GM12878 (cell line): ENCODE data around the gene TMCC3. TPM values are rescaled to one million over a fixed set of nuclear protein-coding genes. Genes with fewer than 3 reads are reported as not detected.

Experiments used
- ATAC-seq: fragments of 200-7000 bp; cut with Tn5 transposase; 3 replicates; pipeline ENCODE4 v1.9.1; 2020; ENCODE audit warnings: mild to moderate bottlenecking, moderate library complexity
- BruUV-seq: library from RNA; stranded (reverse); fragments of 400-500 nt; replicated peaks from 2 replicates; lab custom pipeline; 2021; lab: Mats Ljungman, UMichigan
- CTCF ChIA-PET: fragments of 300-600 bp; sonication (Branson Sonifier 250); formaldehyde crosslinking; extraction: SDS; loops from one replicate; lab custom pipeline; 2021; ENCODE audit warnings: inconsistent platforms; lab: Yijun Ruan, JAX
- POLR2A ChIA-PET: fragments of 350-600 bp; formaldehyde crosslinking; extraction: SDS; loops from one replicate; lab custom pipeline; 2021; ENCODE audit warnings: inconsistent platforms; lab: Charles Lee
- RAD21 ChIA-PET: fragments of 300-600 bp; sonication (Branson Sonifier 250); formaldehyde crosslinking; loops from one replicate; lab custom pipeline; 2023; ENCODE audit warnings: antibody characterized with exemption; ENCODE audit not compliant: unreplicated experiment; lab: Charles Lee
- SMC1A ChIA-PET: fragments of 300-600 bp; sonication (Branson Sonifier 250); formaldehyde crosslinking; loops from one replicate; lab custom pipeline; 2023; ENCODE audit not compliant: unreplicated experiment, uncharacterized antibody; lab: Charles Lee
- DNase-seq: peaks from one replicate; pipeline ENCODE4 v3.0.0-alpha.2; 2011; ENCODE audit warnings: low read depth, low spot score
- FAIRE-seq: peaks from 3 replicates; lab custom pipeline; 2011; peaks lifted over from hg19 to GRCh38; lab: Jason Lieb, UNC
- H2AFZ ChIP-seq: 2 replicates; pipeline ENCODE4 v1.6.0; 2011; ENCODE audit warnings: low read depth, low read length, control low read depth; ENCODE audit not compliant: control insufficient read depth
- H3K27ac ChIP-seq: 2 replicates; pipeline ENCODE4 v1.5.1; 2011; ENCODE audit warnings: control low read depth; ENCODE audit not compliant: control insufficient read depth, insufficient read depth
- H3K27me3 ChIP-seq, 2 experiments: replicated peaks in 1 of 2; 2 replicates each; pipeline versions ENCODE4 v1.6.0 to v1.6.1; 2011; ENCODE audit warnings: low read length in 1 of 2; ENCODE audit not compliant: control insufficient read depth in 2 of 2, insufficient read depth in 2 of 2
- H3K36me3 ChIP-seq, 2 experiments: 2 replicates each; pipeline ENCODE4 v1.5.1; 2011; ENCODE audit warnings: low read length in 1 of 2; ENCODE audit not compliant: control insufficient read depth in 2 of 2, insufficient read depth in 2 of 2
- H3K4me1 ChIP-seq: 2 replicates; pipeline ENCODE4 v1.6.1; 2011; ENCODE audit warnings: mild to moderate bottlenecking, low read length, moderate library complexity, mixed read lengths; ENCODE audit not compliant: control insufficient read depth, insufficient read depth
- H3K4me2 ChIP-seq: 2 replicates; pipeline ENCODE4 v1.6.0; 2011; ENCODE audit warnings: control low read depth; ENCODE audit not compliant: control insufficient read depth, insufficient read depth
- H3K4me3 ChIP-seq: fragments of 200-600 bp; sonication (generic); 2 replicates; pipeline ENCODE4 v1.5.1; 2016
- H3K79me2 ChIP-seq: 2 replicates; pipeline ENCODE4 v1.6.0; 2011; ENCODE audit warnings: low read length; ENCODE audit not compliant: control insufficient read depth, insufficient read depth
- H3K9ac ChIP-seq: 2 replicates; pipeline ENCODE4 v1.8.0; 2011; ENCODE audit warnings: low read length, control low read depth, mixed read lengths; ENCODE audit not compliant: control insufficient read depth, insufficient read depth
- H3K9me3 ChIP-seq: replicated peaks from 3 replicates; pipeline ENCODE4 v1.5.1; 2011; ENCODE audit warnings: mild to moderate bottlenecking, low read length; ENCODE audit not compliant: control insufficient read depth, insufficient read depth
- H4K20me1 ChIP-seq: 2 replicates; pipeline ENCODE4 v1.6.0; 2011; ENCODE audit not compliant: control insufficient read depth, insufficient read depth
- ASH2L ChIP-seq: fragments of 300-600, 200-600 bp; sonication (generic); IDR thresholded peaks from 2 replicates; pipeline ENCODE4 v1.6.1; 2017; ENCODE audit warnings: low read depth, mild to moderate bottlenecking, borderline replicate concordance
- ATF2 ChIP-seq: IDR thresholded peaks from 2 replicates; pipeline ENCODE4 v1.6.1; 2012; ENCODE audit warnings: low read length, inconsistent platforms
- CEBPB ChIP-seq, 2 experiments: fragments of 150-350 bp in 1 of 2; IDR thresholded peaks; 2 replicates each; pipeline ENCODE4 v1.6.1; 2012 to 2014; ENCODE audit warnings: low read depth in 2 of 2, low read length in 2 of 2, borderline replicate concordance in 1 of 2, inconsistent platforms in 1 of 2
- CREM ChIP-seq: IDR thresholded peaks from 2 replicates; pipeline ENCODE4 v1.6.1; 2014; ENCODE audit warnings: antibody characterized with exemption, low read depth
- E2F8 ChIP-seq: fragments of 450-650 bp; IDR thresholded peaks from 2 replicates; pipeline ENCODE4 v1.6.1; 2018; ENCODE audit warnings: mild to moderate bottlenecking, low read depth, moderate library complexity; ENCODE audit not compliant: partially characterized antibody
- ETV6 ChIP-seq, 2 experiments: fragments of 450-650 bp in 1 of 2; IDR thresholded peaks in 1 of 2; conservative IDR thresholded peaks in 1 of 2; 2 replicates each; pipeline ENCODE4 v1.6.1; 2014; ENCODE audit warnings: antibody characterized with exemption in 1 of 2, borderline replicate concordance in 1 of 2, low read depth in 1 of 2, mild to moderate bottlenecking in 1 of 2, moderate library complexity in 1 of 2
- KDM1A ChIP-seq: fragments of 200-600 bp; sonication (generic); IDR thresholded peaks from 2 replicates; pipeline ENCODE4 v1.6.1; 2016; ENCODE audit warnings: borderline replicate concordance
- MTA2 ChIP-seq: fragments of 450-650 bp; IDR thresholded peaks from 2 replicates; pipeline ENCODE4 v1.6.1; 2016; ENCODE audit warnings: low read depth, mild to moderate bottlenecking, moderate library complexity
- NFYA ChIP-seq: IDR thresholded peaks from 2 replicates; pipeline ENCODE4 v1.6.1; 2011; ENCODE audit warnings: low read depth, mild to moderate bottlenecking, low read length, improper control_type of control experiment, borderline replicate concordance
- NR2C1 ChIP-seq: fragments of 450-650 bp; IDR thresholded peaks from 2 replicates; pipeline ENCODE4 v1.6.1; 2017; ENCODE audit warnings: antibody characterized with exemption, mild to moderate bottlenecking, moderate library complexity
- RAD21 ChIP-seq: IDR thresholded peaks from 2 replicates; pipeline ENCODE4 v1.6.1; 2011; ENCODE audit warnings: mild to moderate bottlenecking, low read depth, low read length, moderate library complexity; ENCODE audit not compliant: insufficient read depth
- RBBP5 ChIP-seq: fragments of 200-600 bp; sonication (generic); conservative IDR thresholded peaks from 2 replicates; pipeline ENCODE4 v1.6.1; 2016
- RFX5 ChIP-seq: IDR thresholded peaks from 2 replicates; pipeline ENCODE4 v1.6.1; 2011; ENCODE audit warnings: low read depth, low read length, improper control_type of control experiment
- SKIL ChIP-seq: fragments of 450-650 bp; IDR thresholded peaks from 2 replicates; pipeline ENCODE4 v1.6.1; 2017; ENCODE audit warnings: mild to moderate bottlenecking, low read depth, inconsistent platforms; ENCODE audit not compliant: poor library complexity, severe bottlenecking
- SMAD5 ChIP-seq: IDR thresholded peaks from 2 replicates; pipeline ENCODE4 v1.6.1; 2016; ENCODE audit warnings: antibody characterized with exemption, low read depth
- TBL1XR1 ChIP-seq: IDR thresholded peaks from 2 replicates; pipeline ENCODE4 v1.6.1; 2012; ENCODE audit warnings: low read depth, low read length, improper control_type of control experiment
- YBX1 ChIP-seq: fragments of 450-650 bp; IDR thresholded peaks from 2 replicates; pipeline ENCODE4 v1.6.1; 2016; ENCODE audit warnings: antibody characterized with exemption
- WGBS: methylation state at CpG from one replicate; pipeline ENCODE4 v1.1.6; 2016; ENCODE audit warnings: low lambda C conversion rate; ENCODE audit not compliant: insufficient replicate concordance, insufficient coverage; ENCODE audit errors: missing lambda C conversion rate; 5-methylcytosine and 5-hydroxymethylcytosine counted together
- in situ Hi-C: fragments of 300-500 bp; cut with MboI; formaldehyde crosslinking; loops from 9 replicates; pipeline ENCODE4 v1.14.3; 2018; ENCODE audit warnings: mixed read lengths
- intact Hi-C: fragments of 100-400 bp; cut with micrococcal nuclease; formaldehyde crosslinking; loops from one replicate; pipeline ENCODE4 v1.14.2; 2022; ENCODE audit not compliant: unreplicated experiment
- polyA plus RNA-seq, 11 experiments: library from polyadenylated mRNA; depleted of rRNA in 4 of 11; unstranded in 6 of 11; stranded (reverse) in 5 of 11; fragments of >200 nt; fragmentation: Nextera tagmentation in 4 of 11; fragmentation: Illumina TruSeq in 1 of 11; extraction: Ambion mirVana in 4 of 11; extraction: Trizol in 1 of 11; gene quantifications; 1 replicate in 1 of 11; 2 replicates in 10 of 11; pipeline versions ENCODE4 v1.2.1 to v1.2.3, GENCODE V29; 2011 to 2016; ENCODE audit warnings: inconsistent platforms in 2 of 11, missing spikeins in 2 of 11, low read depth in 1 of 11
- total RNA-seq, 4 experiments: library from RNA; depleted of rRNA in 3 of 4; stranded (reverse); fragments of >200 nt in 3 of 4; fragmentation: Illumina TruSeq in 1 of 4; extraction: Trizol in 1 of 4; gene quantifications; 2 replicates each; pipeline versions ENCODE4 v1.2.1 to v1.2.3, GENCODE V29; 2013 to 2021

Gene TMCC3
- total and polyA plus RNA-seq, 10 of the 15 experiments (the other 5 are each of a cell fraction or from before 2014, with no cell fraction given) = 5.8 to 29.8 (median 12.6) TPM

- H3K4me2 ChIP-seq = no peak overlapping the region
- H3K36me3 ChIP-seq = no peaks in the 10 kb centered on the region
- no peak overlapping the region for H3K27ac ChIP-seq
- ATAC-seq (no peak), FAIRE-seq (no peak), DNase-seq (no peak)
- no peaks in the 10 kb centered on the region for H3K79me2 ChIP-seq
- no TSS peak for BruUV-seq
- WGBS = 81% methylated on average over 11 of the region's 11 CpGs
- TF ChIP-seq ATF2 (no peak), NR2C1 (no peak), CEBPB (IDR thresholded peaks at IDR 0.05; ENCODE audit: borderline replicate concordance in 1 of 2, low read depth in 2 of 2, low read length in 2 of 2) (no peak), MTA2 (no peak), KDM1A (no peak), ASH2L (no peak), RBBP5 (no peak), RFX5 (no peak), TBL1XR1 (no peak), YBX1 (no peak), SKIL (no peak), SMAD5 (no peak), RAD21 (no peak), NFYA (no peak), E2F8 (no peak), ETV6 (conservative IDR thresholded peaks at IDR 0.05 in 1 of 2, IDR thresholded peaks at IDR 0.05 in 1 of 2; ENCODE audit: borderline replicate concordance in 1 of 2, low read depth in 1 of 2) (no peak), CREM (no peak)
- H3K4me1 ChIP-seq = no peaks in the 10 kb centered on the region
- in situ Hi-C loops (no loop called here), intact Hi-C loops (no loop called here)
- no peak overlapping the region for H3K4me3 ChIP-seq
- no peaks in the 10 kb centered on the region for H4K20me1 ChIP-seq
- RAD21 ChIA-PET = interaction anchor here (1.0 to 1.6 kb wide), 2 partner anchors 402 to 433 kb away, joined by 4 to 5 read pairs; no protein-coding TSS in a partner anchor
- CTCF ChIA-PET = interaction anchor here (1.4 to 2.9 kb wide), 3 partner anchors 11 to 392 kb away, joined by 4 to 17 read pairs (median 16); no protein-coding TSS in a partner anchor
- SMC1A ChIA-PET = interaction anchor here (0.6 kb wide), 2 partner anchors 86 to 330 kb away, joined by 3 to 4 read pairs; no protein-coding TSS in a partner anchor
- H3K27me3 ChIP-seq = no peaks in the 10 kb centered on the region; a peak in 1 of 4 replicates
- POLR2A ChIA-PET = interaction anchor here (0.6 kb wide), 3 partner anchors 163 to 421 kb away, joined by 3 to 4 read pairs (median 3); no protein-coding TSS in a partner anchor
- no peak overlapping the region for H2AFZ ChIP-seq
- H3K9me3 ChIP-seq = no peaks in the 10 kb centered on the region
- H3K9ac ChIP-seq = no peak overlapping the region
These were observed 114.1 kb downstream of the TMCC3 start for GRCh38 chr12:94536040-94536965.
